ENCODE results near the gene RPS6KA1. TPM values are rescaled to one million over a fixed set of nuclear protein-coding genes. Genes with fewer than 3 reads are reported as not detected.

RPS6KA1 gene
- total and polyA plus RNA-seq, 3 experiments from 2014 or later = 187 to 193 (median 189) TPM

DNA sequence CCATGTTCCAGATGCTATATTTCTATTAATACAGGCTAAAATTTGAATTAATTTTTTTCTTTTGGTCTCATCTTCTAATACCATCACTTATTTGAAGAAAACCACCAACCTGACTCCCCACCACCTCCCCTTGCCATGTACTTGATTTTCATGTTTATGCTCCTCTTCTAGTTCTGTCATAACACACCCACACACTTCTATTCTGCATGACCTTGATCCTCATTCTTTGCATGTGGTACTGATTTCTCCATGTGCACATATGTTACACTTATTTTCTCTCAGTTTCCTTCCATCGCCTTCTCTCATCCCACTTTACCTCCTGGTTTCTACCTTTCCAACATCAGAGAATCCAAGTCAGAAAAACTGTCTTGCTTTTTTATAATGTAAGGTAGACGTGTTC lies 87.3 kb downstream of the RPS6KA1 start:
- CTCF ChIA-PET = interaction anchor here (1.2 to 1.5 kb wide), 2 partner anchors 10 to 14 kb away, joined by 3 to 5 read pairs; no protein-coding TSS in a partner anchor
- H3K9me3 Mint-ChIP-seq = no peaks in the 10 kb centered on the region
- POLR2A ChIA-PET = no interaction called here

DNA sequence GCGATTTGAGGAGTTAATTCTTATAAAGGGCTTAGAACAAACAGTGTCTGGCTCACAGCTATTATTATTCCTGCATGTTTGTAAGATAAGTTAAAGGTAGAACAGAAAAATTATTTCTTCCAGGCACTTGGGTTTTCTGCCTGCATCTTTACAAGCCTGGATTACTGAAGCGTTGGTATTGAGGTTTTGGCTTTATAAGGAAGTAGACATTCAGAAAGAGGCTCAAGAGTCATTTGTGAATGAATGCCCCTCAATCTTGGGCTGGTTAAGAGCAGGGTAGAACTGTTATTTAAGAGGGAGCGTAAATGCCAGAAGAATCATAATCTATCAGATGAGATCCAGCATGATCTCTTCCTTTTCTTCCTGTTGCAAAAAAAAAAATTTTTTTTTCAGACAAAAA lies 89.0 kb downstream of the RPS6KA1 start:
- Mint-ChIP-seq H3K4me3 (peak overlapping the region in 2 of 7 donors; percentile 36 to 75), H3K4me1 (peaks cover 17 to 26% (median 21%) of the 10 kb centered on the region in 3 donors), H3K9me3 (peaks cover 0 to 2% (median 0%) of the 10 kb centered on the region in 5 donors), H3K36me3 (peaks cover 0 to 10% (median 0%) of the 10 kb centered on the region in 3 donors), H3K27me3 (peaks cover 0 to 1% of the 10 kb centered on the region in 2 donors), H3K27ac (peak overlapping the region in 2 of 8 donors; percentile 3 to 70)
- CTCF ChIA-PET = interaction anchor here (1.0 to 1.4 kb wide), 2 partner anchors 118 to 203 kb away, joined by 3 to 4 read pairs; no protein-coding TSS in a partner anchor
- no peaks in the 10 kb centered on the region for H3K27me3 ChIP-seq (ENCODE audit: insufficient read depth, low read length, poor library complexity, severe bottlenecking)
- no peak overlapping the region for H3K27ac ChIP-seq (ENCODE audit: low read depth, low read length)
- H3K4me3 ChIP-seq (ENCODE audit: low read length) = no peak overlapping the region
- DNase-seq = no peak
- no peaks in the 10 kb centered on the region for H3K36me3 ChIP-seq (ENCODE audit: insufficient read depth, low read length)
- H3K4me1 ChIP-seq (ENCODE audit: insufficient read depth, low read length) = peaks cover 9% of the 10 kb centered on the region
- H3K9me3 ChIP-seq (ENCODE audit: low read length) = no peaks in the 10 kb centered on the region
- POLR2A ChIA-PET = no interaction called here

More for the DNA sequence above, 87.3 kb downstream of the RPS6KA1 start:
- Histone ChIP-seq H3K4me3 (ENCODE audit: low read length) (no peak overlapping the region), H3K4me1 (ENCODE audit: insufficient read depth, low read length) (peaks cover 9% of the 10 kb centered on the region), H3K9me3 (ENCODE audit: low read length) (no peaks in the 10 kb centered on the region), H3K27me3 (ENCODE audit: insufficient read depth, low read length, poor library complexity, severe bottlenecking) (no peaks in the 10 kb centered on the region), H3K36me3 (ENCODE audit: insufficient read depth, low read length) (no peaks in the 10 kb centered on the region), H3K27ac (ENCODE audit: low read depth, low read length) (no peak overlapping the region)
- H3K27me3 Mint-ChIP-seq = peaks cover 0 to 1% of the 10 kb centered on the region in 2 donors
- H3K4me3 Mint-ChIP-seq = no peak overlapping the region
- H3K4me1 Mint-ChIP-seq = peaks cover 17 to 25% (median 20%) of the 10 kb centered on the region in 3 donors
- peaks cover 0 to 10% (median 0%) of the 10 kb centered on the region in 3 donors for H3K36me3 Mint-ChIP-seq
- no peak for DNase-seq
- peak overlapping the region in 1 of 8 donors; percentile 64 for H3K27ac Mint-ChIP-seq

Other genes starting within 250 kb of the RPS6KA1 start
- 100 to 1,000 TPM; 447 to 472 TPM for gene SH3BGRL3, start 249.7 kb upstream of the RPS6KA1 start, total RNA-seq
- 1,786 TPM for gene SH3BGRL3, start 249.7 kb upstream of the RPS6KA1 start, polyA plus RNA-seq
- gene UBXN11, start 223.1 kb upstream of the RPS6KA1 start, total RNA-seq = 10 to 100 TPM; 35.2 to 35.8 TPM
- 14.3 TPM for gene UBXN11, start 223.1 kb upstream of the RPS6KA1 start, polyA plus RNA-seq
- 100 to 1,000 TPM; 355 to 388 TPM for gene CD52, start 211.8 kb upstream of the RPS6KA1 start, total RNA-seq
- 7,622 TPM for gene CD52, start 211.8 kb upstream of the RPS6KA1 start, polyA plus RNA-seq
- gene CRYBG2, start 175.6 kb upstream of the RPS6KA1 start, total RNA-seq = 1 to 10 TPM in 1 of 2 experiments, under 1 TPM in 1; 0.85 to 1.3 TPM
- gene CRYBG2, start 175.6 kb upstream of the RPS6KA1 start, polyA plus RNA-seq = 1.9 TPM
- gene ZNF683, start 157.0 kb upstream of the RPS6KA1 start, total RNA-seq = 1 to 10 TPM; 2.4 to 2.7 TPM
- 205 TPM for gene ZNF683, start 157.0 kb upstream of the RPS6KA1 start, polyA plus RNA-seq
- not detected for gene LIN28A, start 118.9 kb upstream of the RPS6KA1 start, total RNA-seq
- not detected for gene LIN28A, start 118.9 kb upstream of the RPS6KA1 start, polyA plus RNA-seq
- gene DHDDS, start 97.4 kb upstream of the RPS6KA1 start, total RNA-seq = 10 to 100 TPM; 47.9 to 52.2 TPM
- gene DHDDS, start 97.4 kb upstream of the RPS6KA1 start, polyA plus RNA-seq = 21.6 TPM
- 100 to 1,000 TPM; 877 to 878 TPM for gene HMGN2, start 57.3 kb upstream of the RPS6KA1 start, total RNA-seq
- gene HMGN2, start 57.3 kb upstream of the RPS6KA1 start, polyA plus RNA-seq = 599 TPM
- gene ARID1A, start 166.3 kb downstream of the RPS6KA1 start, total RNA-seq = 10 to 100 TPM; 88.4 to 90.9 TPM
- 31.6 TPM for gene ARID1A, start 166.3 kb downstream of the RPS6KA1 start, polyA plus RNA-seq

All from CD8-positive, alpha-beta memory T cell (primary cell).